Transverse colon (tissue), 4 donors: Measurements from ENCODE around the gene ZMIZ2.

Source experiments
- POLR2AphosphoS5 ChIP-seq, 3 donors: sonication (generic); formaldehyde crosslinking; IDR thresholded peaks; one replicate each; pipeline ENCODE4 v1.6.1; 2016; ENCODE audit warnings: antibody characterized with exemption in 3 of 3
- TF ChIP-seq, protein P1 (sequence below), 5 experiments: fragments of 200-600 bp in 3 of 5; fragments of 450-650 bp in 2 of 5; sonication (generic) in 3 of 5; IDR thresholded peaks; 1 replicate in 2 of 5; 2 replicates in 3 of 5; pipeline ENCODE4 v1.5.1; 2016 to 2017; ENCODE audit warnings: antibody characterized with exemption in 5 of 5, inconsistent platforms in 3 of 5, mild to moderate bottlenecking in 2 of 5, moderate library complexity in 1 of 5

DNA sequence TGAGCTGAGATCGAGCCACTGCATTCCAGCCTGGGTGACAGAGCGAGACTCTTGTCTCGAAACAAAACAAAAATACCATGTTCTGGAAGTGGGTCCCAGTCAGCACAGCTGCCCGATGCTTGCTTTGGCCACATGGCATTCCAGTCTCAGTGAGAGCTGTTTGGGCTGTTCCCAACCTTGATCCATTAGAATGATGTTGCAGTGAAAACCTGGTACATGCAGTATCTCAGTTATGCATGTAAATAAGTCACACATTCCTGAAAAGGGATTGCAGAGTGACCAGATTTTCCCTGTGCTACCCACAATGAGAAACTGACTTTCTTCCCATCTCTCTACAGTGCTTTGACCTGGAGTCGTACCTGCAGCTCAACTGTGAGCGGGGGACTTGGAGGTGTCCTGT is 15.4 kb downstream of the ZMIZ2 start:
- TF ChIP-seq, protein P1, sequence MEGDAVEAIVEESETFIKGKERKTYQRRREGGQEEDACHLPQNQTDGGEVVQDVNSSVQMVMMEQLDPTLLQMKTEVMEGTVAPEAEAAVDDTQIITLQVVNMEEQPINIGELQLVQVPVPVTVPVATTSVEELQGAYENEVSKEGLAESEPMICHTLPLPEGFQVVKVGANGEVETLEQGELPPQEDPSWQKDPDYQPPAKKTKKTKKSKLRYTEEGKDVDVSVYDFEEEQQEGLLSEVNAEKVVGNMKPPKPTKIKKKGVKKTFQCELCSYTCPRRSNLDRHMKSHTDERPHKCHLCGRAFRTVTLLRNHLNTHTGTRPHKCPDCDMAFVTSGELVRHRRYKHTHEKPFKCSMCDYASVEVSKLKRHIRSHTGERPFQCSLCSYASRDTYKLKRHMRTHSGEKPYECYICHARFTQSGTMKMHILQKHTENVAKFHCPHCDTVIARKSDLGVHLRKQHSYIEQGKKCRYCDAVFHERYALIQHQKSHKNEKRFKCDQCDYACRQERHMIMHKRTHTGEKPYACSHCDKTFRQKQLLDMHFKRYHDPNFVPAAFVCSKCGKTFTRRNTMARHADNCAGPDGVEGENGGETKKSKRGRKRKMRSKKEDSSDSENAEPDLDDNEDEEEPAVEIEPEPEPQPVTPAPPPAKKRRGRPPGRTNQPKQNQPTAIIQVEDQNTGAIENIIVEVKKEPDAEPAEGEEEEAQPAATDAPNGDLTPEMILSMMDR (IDR thresholded peaks at IDR 0.05): no peak
- no peak for TF ChIP-seq POLR2AphosphoS5 (IDR thresholded peaks at IDR 0.05)
